Type B pancreatic cell (in vitro differentiated cells): ENCODE measurements around the gene LRP1B. TPM values are rescaled to one million over a fixed set of nuclear protein-coding genes. Genes with fewer than 3 reads are reported as not detected.

Source experiments
- DNase-seq: peaks from one replicate; pipeline ENCODE4 v3.0.0; 2021; ENCODE audit warnings: mixed read lengths; ENCODE audit not compliant: unreplicated experiment; ENCODE audit errors: extremely low spot score
- H3K27ac Mint-ChIP-seq: 2 replicates; pipeline ENCODE4 v1.8.0; 2021; ENCODE audit warnings: mild to moderate bottlenecking, mixed read lengths
- H3K27me3 Mint-ChIP-seq: 2 replicates; pipeline ENCODE4 v1.8.0; 2021; ENCODE audit warnings: mixed read lengths
- H3K36me3 Mint-ChIP-seq: 2 replicates; pipeline ENCODE4 v1.8.0; 2021; ENCODE audit warnings: mixed read lengths
- H3K4me1 Mint-ChIP-seq: one replicate; pipeline ENCODE4 v1.8.0; 2021; ENCODE audit warnings: mixed read lengths; ENCODE audit not compliant: unreplicated experiment
- H3K4me3 Mint-ChIP-seq: 2 replicates; pipeline ENCODE4 v1.8.0; 2021; ENCODE audit warnings: mild to moderate bottlenecking, mixed read lengths
- H3K9me3 Mint-ChIP-seq: 2 replicates; pipeline ENCODE4 v1.8.0; 2021; ENCODE audit warnings: mixed read lengths
- total RNA-seq: library from RNA; stranded (reverse); gene quantifications from 2 replicates; pipeline ENCODE4 v1.2.1, GENCODE V29; 2021; ENCODE audit warnings: low replicate concordance
- TF ChIP-seq, protein P1 (sequence below): fragments of 200-600 bp; sonication (generic); conservative IDR thresholded peaks from 2 replicates; pipeline ENCODE4 v1.5.0; 2021; ENCODE audit warnings: antibody characterized with exemption, mild to moderate bottlenecking

The LRP1B gene
- total RNA-seq, 1 donor from 2014 or later, result 16.0 TPM

DNA sequence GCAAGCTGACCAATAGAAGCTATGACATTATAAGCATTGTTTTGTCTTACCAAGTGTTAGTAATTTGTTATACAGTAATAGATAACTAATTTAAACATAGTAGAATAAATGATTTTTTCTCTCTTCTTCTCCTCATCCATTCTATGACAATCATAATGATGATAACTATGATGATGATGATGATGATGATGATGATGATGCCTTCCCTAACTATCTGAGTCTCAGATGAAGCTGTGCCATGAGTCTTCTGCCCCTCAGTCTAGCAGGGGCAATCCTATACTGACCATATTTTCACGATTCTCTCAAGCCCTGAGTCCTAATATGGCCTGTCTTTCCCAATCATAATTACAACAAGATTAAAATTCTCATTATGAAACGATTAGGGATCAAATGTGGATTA, 1369.0 kb downstream of the LRP1B start:
- H3K4me3 Mint-ChIP-seq, result no peak overlapping the region
- no peak for DNase-seq
- TF ChIP-seq, protein P1, sequence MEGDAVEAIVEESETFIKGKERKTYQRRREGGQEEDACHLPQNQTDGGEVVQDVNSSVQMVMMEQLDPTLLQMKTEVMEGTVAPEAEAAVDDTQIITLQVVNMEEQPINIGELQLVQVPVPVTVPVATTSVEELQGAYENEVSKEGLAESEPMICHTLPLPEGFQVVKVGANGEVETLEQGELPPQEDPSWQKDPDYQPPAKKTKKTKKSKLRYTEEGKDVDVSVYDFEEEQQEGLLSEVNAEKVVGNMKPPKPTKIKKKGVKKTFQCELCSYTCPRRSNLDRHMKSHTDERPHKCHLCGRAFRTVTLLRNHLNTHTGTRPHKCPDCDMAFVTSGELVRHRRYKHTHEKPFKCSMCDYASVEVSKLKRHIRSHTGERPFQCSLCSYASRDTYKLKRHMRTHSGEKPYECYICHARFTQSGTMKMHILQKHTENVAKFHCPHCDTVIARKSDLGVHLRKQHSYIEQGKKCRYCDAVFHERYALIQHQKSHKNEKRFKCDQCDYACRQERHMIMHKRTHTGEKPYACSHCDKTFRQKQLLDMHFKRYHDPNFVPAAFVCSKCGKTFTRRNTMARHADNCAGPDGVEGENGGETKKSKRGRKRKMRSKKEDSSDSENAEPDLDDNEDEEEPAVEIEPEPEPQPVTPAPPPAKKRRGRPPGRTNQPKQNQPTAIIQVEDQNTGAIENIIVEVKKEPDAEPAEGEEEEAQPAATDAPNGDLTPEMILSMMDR, result no peak
- no peak overlapping the region for H3K27ac Mint-ChIP-seq
- H3K27me3 Mint-ChIP-seq, result no peaks in the 10 kb centered on the region
- H3K4me1 Mint-ChIP-seq, result no peaks in the 10 kb centered on the region
- peaks cover 3% of the 10 kb centered on the region for H3K9me3 Mint-ChIP-seq
- no peaks in the 10 kb centered on the region for H3K36me3 Mint-ChIP-seq

GRCh38 chr2:140759426-140760156, 1371.2 kb downstream of the LRP1B start:
- no peak overlapping the region for H3K27ac Mint-ChIP-seq
- no peak overlapping the region for H3K4me3 Mint-ChIP-seq
- peaks cover 3% of the 10 kb centered on the region for H3K9me3 Mint-ChIP-seq
- TF ChIP-seq, protein P1, result no peak
- no peaks in the 10 kb centered on the region for H3K36me3 Mint-ChIP-seq
- no peaks in the 10 kb centered on the region for H3K4me1 Mint-ChIP-seq
- no peak for DNase-seq
- no peaks in the 10 kb centered on the region for H3K27me3 Mint-ChIP-seq

GRCh38 chr2:140747665-140748064, 1383.2 kb downstream of the LRP1B start:
- TF ChIP-seq, protein P1, result no peak
- no peak overlapping the region for H3K27ac Mint-ChIP-seq
- H3K27me3 Mint-ChIP-seq, result no peaks in the 10 kb centered on the region
- no peaks in the 10 kb centered on the region for H3K4me1 Mint-ChIP-seq
- DNase-seq, result no peak
- no peaks in the 10 kb centered on the region for H3K36me3 Mint-ChIP-seq
- no peaks in the 10 kb centered on the region for H3K9me3 Mint-ChIP-seq
- no peak overlapping the region for H3K4me3 Mint-ChIP-seq

DNA sequence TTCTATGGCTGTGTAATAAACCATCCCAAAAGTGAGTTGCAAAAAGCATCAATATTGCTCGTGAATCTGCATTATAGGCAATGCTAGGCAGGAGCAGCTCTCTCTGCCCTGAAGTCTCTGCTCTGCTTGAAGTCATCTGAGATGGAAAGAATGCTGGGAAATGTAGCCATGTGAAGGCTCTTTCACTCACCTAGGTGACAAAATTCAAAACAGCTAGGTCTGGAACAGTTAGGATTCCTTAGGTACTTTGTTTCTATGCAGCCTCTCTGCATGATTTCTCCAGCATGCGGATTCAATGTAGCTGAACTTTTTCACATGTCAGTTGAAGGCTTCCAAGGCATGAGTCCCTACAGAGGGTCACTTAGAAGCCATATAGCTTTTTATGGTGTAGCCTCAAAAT, 1383.7 kb downstream of the LRP1B start:
- Mint-ChIP-seq H3K4me3 (no peak overlapping the region), H3K27ac (no peak overlapping the region), H3K9me3 (no peaks in the 10 kb centered on the region), H3K27me3 (no peaks in the 10 kb centered on the region), H3K4me1 (no peaks in the 10 kb centered on the region), H3K36me3 (no peaks in the 10 kb centered on the region)
- DNase-seq, result no peak
- TF ChIP-seq, protein P1, result no peak

DNA sequence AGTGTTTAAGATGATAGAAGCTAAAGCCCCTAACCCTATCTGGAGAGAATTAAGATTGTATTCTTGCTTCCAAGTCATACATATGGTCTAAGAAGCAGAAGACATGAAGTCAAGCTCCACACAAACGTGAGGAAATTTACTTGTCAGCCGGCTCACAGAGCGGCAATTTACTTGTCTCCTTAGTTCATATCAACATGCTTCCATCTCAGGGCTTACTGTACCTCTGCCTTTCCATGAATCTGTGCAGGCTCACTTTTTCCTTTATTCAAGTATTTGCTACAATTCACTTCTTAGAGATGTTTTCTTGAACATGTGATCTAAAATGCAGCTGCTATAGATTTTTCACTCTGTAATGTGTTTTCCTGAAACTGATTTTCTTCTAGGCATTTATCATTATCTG, 1386.4 kb downstream of the LRP1B start:
- no peaks in the 10 kb centered on the region for H3K36me3 Mint-ChIP-seq

More for the DNA sequence above, 1386.4 kb downstream of the LRP1B start:
- Mint-ChIP-seq H3K4me3 (no peak overlapping the region), H3K27ac (no peak overlapping the region), H3K4me1 (no peaks in the 10 kb centered on the region), H3K9me3 (no peaks in the 10 kb centered on the region), H3K27me3 (no peaks in the 10 kb centered on the region)
- TF ChIP-seq, protein P1, result no peak
- no peak for DNase-seq
